ENCODE measurements around the gene EPB41L5.
"Not testable (repeated sequence)": the region's sequence is repeated elsewhere in the genome, so short reads cannot be mapped to it uniquely, and the experiment has no call there.

The EPB41L5 gene

DNA sequence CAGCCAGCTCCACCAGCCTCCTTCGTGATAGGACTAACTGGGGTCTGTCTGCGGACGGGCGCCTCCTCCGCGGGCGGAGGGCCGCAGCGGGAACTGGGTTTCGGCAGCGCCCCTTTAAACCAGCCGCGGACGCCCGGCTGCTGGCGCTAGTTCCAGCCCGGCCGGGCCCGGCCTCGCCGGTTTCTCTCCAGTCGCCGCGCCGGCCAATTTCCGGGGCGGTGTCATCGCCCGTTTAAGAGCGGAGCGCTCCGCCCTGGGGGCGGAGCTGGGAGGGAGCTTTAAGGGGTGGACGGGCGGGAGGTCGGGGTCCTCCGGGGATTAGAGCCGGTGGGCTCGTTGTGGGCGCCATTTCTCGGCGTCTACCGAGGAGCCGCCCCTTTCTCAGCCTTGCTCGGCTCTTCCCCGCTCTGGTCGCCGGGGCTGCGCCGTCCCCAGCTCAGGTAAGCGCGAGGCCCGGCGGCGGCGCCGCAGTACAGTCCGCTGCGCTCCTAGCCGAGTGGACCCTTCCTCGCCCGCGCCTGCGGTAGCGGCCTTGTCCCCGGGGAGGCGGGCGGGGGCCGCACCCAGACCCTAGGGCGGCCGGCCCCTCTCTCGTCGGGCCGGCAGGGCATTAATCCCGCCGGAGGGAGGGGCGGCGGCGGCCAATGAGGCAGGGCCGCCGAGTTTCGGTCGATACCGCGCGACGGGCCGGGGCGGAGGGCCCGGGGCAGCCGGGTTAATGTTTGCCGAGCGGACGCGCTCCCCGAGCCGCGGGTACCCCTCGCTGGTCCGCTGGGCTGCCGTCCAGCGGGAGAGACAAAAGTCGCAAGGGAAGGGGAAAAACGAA lies at the start of gene EPB41L5:
EPB41L5 (plus strand) TSS at position 307 of the 826 bp plus-strand sequence. CDS start 6,008 bp downstream, outside the sequence.
- TF ChIP-seq, protein P1, sequence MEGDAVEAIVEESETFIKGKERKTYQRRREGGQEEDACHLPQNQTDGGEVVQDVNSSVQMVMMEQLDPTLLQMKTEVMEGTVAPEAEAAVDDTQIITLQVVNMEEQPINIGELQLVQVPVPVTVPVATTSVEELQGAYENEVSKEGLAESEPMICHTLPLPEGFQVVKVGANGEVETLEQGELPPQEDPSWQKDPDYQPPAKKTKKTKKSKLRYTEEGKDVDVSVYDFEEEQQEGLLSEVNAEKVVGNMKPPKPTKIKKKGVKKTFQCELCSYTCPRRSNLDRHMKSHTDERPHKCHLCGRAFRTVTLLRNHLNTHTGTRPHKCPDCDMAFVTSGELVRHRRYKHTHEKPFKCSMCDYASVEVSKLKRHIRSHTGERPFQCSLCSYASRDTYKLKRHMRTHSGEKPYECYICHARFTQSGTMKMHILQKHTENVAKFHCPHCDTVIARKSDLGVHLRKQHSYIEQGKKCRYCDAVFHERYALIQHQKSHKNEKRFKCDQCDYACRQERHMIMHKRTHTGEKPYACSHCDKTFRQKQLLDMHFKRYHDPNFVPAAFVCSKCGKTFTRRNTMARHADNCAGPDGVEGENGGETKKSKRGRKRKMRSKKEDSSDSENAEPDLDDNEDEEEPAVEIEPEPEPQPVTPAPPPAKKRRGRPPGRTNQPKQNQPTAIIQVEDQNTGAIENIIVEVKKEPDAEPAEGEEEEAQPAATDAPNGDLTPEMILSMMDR (IDR thresholded peaks at IDR 0.05; ENCODE audit: control insufficient read depth, insufficient read depth, low read depth, low read length, missing control alignments) = no peak

DNA sequence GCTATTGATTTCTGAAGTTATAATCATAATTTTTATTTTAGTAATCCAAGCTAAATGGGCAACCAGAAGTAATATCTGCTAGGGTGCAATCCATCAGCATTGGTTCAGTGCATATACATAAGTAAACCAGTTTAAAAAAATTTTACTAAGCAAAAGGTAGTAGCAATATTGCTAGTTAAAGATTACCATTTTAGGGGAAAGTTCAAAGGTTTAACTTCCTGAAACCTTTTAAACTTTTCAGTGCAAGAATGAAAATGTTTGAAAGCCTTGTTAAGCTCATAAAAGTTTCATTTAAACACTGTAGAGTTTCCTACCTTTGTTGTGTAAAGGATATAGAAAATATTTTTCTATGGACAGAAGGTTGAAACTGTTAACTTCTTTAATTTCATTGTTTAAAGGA lies 31.0 kb upstream of the EPB41L5 start:
- DNase-seq (ENCODE audit: low read depth) = no peak
- H3K4me3 ChIP-seq (ENCODE audit: control insufficient read depth, low read depth, low read length) = no peak overlapping the region
- TF ChIP-seq, protein P1 (IDR thresholded peaks at IDR 0.05; ENCODE audit: control insufficient read depth, insufficient read depth, low read depth, low read length, missing control alignments) = no peak

More for the DNA sequence above, at the start of gene EPB41L5:
- peak; percentile 51 for DNase-seq (ENCODE audit: low read depth)
- H3K4me3 ChIP-seq (ENCODE audit: control insufficient read depth, low read depth, low read length) = peak within 1 kb of the TSS; percentile 70

DNA sequence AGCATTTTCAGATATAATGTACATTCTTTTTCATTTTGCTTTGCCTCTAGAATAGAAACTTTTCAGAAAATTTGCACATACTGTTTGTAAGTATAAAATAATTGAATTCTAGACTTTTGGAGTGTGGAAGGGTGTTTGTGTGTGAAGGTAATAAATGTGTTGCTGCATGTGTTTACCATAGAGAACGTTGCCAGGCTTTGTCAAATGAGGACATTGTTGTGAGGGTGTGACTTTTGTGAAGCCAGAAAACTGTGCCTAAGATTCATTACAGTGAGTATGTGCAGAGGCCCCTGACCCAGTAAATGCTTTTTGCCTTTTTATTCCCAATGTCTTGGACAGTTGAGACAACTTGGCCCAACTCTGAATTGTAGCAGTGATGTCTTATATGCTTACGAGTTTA lies 30.4 kb upstream of the EPB41L5 start:
- H3K4me3 ChIP-seq (ENCODE audit: control insufficient read depth, low read depth, low read length) = no peak overlapping the region
- TF ChIP-seq, protein P1 (IDR thresholded peaks at IDR 0.05; ENCODE audit: control insufficient read depth, insufficient read depth, low read depth, low read length, missing control alignments) = no peak
- no peak for DNase-seq (ENCODE audit: low read depth)

DNA sequence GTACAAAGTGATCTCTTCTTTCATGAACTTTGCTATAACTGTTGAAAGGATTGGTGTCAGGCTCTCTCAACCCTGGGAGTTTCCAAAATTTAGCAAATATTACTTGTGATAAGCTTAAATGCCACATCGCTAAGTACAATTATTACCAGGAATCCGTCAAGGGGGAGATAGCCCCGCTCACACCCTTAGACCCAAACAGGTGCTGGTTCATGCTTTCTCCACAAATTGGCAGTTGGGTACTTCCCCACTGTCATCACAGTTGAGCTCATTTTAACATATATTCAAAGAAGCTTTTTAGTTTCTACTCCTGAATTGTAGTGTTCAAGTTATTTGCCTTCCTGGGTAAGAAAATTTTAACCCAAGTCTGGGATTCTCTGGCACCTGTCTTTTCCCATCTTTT lies 29.8 kb upstream of the EPB41L5 start:
- TF ChIP-seq, protein P1 (IDR thresholded peaks at IDR 0.05; ENCODE audit: control insufficient read depth, insufficient read depth, low read depth, low read length, missing control alignments) = no peak
- H3K4me3 ChIP-seq (ENCODE audit: control insufficient read depth, low read depth, low read length) = no peak overlapping the region
- no peak for DNase-seq (ENCODE audit: low read depth)

DNA sequence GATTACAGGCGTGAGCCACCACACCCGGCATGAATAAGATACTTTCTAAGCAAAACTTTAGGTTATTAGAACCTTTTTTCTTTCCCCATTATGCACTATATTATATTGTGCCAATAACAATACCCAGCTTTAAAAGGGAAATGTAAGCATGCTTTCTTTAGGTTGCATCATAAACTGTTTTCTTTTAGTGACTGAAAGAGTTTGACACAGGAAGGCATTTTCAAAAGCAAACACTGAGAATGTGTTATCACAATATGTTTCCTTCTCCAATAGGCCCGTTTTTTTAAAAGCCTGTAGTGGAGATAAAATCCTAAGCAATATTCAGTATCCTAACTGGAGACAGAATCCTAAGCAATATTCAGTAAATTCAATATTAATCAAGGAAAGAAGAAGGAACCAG lies 16.7 kb upstream of the EPB41L5 start:
- TF ChIP-seq, protein P1 (IDR thresholded peaks at IDR 0.05; ENCODE audit: control insufficient read depth, insufficient read depth, low read depth, low read length, missing control alignments) = no peak
- DNase-seq (ENCODE audit: low read depth) = no peak
- H3K4me3 ChIP-seq (ENCODE audit: control insufficient read depth, low read depth, low read length) = no peak overlapping the region

DNA sequence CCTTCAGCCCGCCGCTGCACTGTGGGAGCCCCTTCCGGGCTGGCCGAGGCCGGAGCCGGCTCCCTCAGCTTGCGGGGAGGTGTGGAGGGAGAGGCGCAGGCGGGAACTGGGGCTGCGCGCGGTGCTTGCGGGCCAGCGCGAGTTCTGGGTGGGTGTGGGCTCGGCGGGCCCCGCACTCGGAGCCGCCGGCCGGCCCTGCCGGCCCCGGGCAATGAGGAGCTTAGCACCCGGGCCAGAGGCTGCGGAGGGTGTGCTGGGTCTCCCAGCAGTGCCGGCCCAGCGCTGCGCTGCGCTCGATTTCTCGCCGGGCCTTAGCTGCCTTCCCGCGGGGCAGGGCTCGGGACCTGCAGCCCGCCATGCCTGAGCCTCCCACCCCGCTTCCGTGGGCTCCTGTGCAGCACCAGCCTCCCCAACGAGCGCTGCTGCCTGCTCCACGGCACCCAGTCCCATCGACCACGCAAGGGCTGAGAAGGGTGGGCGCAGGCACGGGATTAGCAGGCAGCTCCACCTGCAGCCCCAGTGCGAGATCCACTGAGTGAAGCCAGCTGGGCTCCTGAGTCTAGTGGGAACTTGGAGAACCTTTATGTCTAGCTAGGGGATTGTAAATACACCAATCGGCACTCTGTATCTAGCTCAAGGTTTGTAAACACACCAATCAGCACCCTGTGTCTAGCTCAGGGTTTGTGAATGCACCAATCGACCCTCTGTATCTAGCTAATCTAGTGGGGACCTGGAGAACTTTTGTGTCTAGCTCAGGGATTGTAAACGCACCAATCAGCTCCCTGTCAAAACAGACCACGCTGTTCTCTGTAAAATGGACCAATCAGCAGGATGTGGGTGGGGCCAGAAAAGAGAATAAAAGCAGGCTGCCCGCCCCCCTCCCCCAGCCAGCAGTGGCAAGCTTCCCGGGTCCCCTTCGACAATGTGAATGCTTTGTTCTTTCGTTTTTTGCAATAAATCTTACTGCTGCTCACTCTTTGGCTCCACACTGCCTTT lies 15.7 kb upstream of the EPB41L5 start:
- H3K4me3 ChIP-seq (ENCODE audit: control insufficient read depth, low read depth, low read length); DNase-seq (ENCODE audit: low read depth): not testable (repeated sequence)
